ENCODE data around the gene SIX5. TPM values are rescaled to one million over a fixed set of nuclear protein-coding genes. Genes with fewer than 3 reads are reported as not detected.
A peak's percentile ranks its signal among the peaks of the same experiment; 100 is the strongest.

The SIX5 gene
- polyA plus RNA-seq, 2 of the 4 experiments (the other 2 are of a cell fraction): 8.9 to 24.7 TPM

GRCh38 chr19:45782820-45783785, 14.1 kb upstream of the SIX5 start:
- POLR2A ChIA-PET: interaction anchor here (0.6 to 3.0 kb wide), 10 partner anchors 9 to 477 kb away, joined by 4 to 42 read pairs (median 4); partner anchors contain the start of genes CCDC61, DMWD, FBXO46 and SIX5
- WGBS (ENCODE audit: missing lambda C conversion rate): 48% methylated on average over 26 of the region's 26 CpGs
- no peak for TF ChIP-seq CBX2 (IDR thresholded peaks at IDR 0.05; ENCODE audit: borderline replicate concordance, low read depth)
- peak in 1 of 2 experiments; percentile 5; a peak in 1 of 5 replicates for TF ChIP-seq RAD21 (conservative IDR thresholded peaks at IDR 0.05 in 1 of 2, IDR thresholded peaks at IDR 0.05 in 1 of 2)
- H3K27ac ChIP-seq: peak overlapping the region; percentile 90 to 96
- H3K9me3 ChIP-seq: no peaks in the 10 kb centered on the region
- CTCF ChIA-PET: interaction anchor here (0.6 to 74.3 kb wide), 6 partner anchors 2 to 170 kb away, joined by 3 to 2204 read pairs (median 5); partner anchors contain the start of genes DMPK, DMWD, RSPH6A and SIX5
- ATAC-seq (peak; percentile 22 to 31; a peak in 5 of 6 replicates), DNase-seq (ENCODE audit: low read depth in 1 of 2, low spot score in 1 of 2) (peak; percentile 58 to 84), FAIRE-seq (no peak)
- H3K4me1 ChIP-seq: peaks cover 56% of the 10 kb centered on the region
- H3K4me3 ChIP-seq: peak overlapping the region; percentile 3; the same call in 1 of the 3 replicates
- peak overlapping the region; percentile 88 for H3K4me2 ChIP-seq

DNA sequence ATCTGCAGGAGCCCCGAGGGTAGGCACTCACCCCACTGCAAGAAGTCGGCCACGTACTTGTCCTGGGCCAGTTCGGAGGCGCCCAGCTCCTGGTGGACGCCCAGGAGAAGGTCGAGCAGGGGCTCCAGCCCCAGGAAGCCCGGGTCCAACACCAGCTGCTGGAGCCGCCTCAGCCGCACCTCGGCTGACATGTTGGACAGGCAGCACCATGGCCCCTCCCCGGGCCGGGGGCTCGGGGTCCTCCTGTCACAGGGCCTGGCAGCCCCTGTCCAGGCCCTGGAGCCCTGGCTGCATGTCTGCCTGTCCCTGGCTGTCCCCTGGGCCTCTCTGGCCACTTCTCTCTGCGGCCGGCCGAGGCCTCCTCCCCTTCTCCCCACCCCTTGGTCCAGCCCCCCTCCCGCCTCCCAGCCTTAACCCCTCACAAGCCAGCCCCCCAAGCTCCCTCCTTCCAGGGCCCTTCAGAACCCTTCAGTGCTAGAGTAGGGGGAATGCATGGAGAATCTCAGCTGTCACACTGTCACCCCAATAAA, 13.2 kb upstream of the SIX5 start, which contains the start of gene DMPK:
Gene DMPK (minus strand): TSS at position 329 of the 530 bp plus-strand sequence. CDS start 138 bp downstream, at position 191.
- DNase-seq (ENCODE audit: low read depth in 1 of 2, low spot score in 1 of 2) (peak in 1 of 2 experiments; percentile 45), FAIRE-seq (no peak), ATAC-seq (peak; percentile 22 to 37; a peak in 5 of 6 replicates)
- WGBS (ENCODE audit: missing lambda C conversion rate): 10% methylated on average over 13 of the region's 18 CpGs
- ChIA-PET POLR2A (interaction anchor here (0.6 to 3.0 kb wide), 10 partner anchors 8 to 477 kb away, joined by 4 to 42 read pairs (median 4); partner anchors contain the start of genes CCDC61, DMWD, FBXO46 and SIX5), CTCF (interaction anchor here (0.6 to 74.3 kb wide), 8 partner anchors 3 to 171 kb away, joined by 3 to 2204 read pairs (median 4); partner anchors contain the start of genes DMPK, DMWD, QPCTL and RSPH6A)
- H3K9me3 ChIP-seq: no peaks in the 10 kb centered on the region
- H3K4me1 ChIP-seq: peaks cover 56% of the 10 kb centered on the region
- H3K4me3 ChIP-seq: peak within 1 kb of the TSS; percentile 34
- peak within 1 kb of the TSS; percentile 90 to 96 for H3K27ac ChIP-seq
- H3K4me2 ChIP-seq: peak within 1 kb of the TSS; percentile 88
- TF ChIP-seq PBX3 (IDR thresholded peaks at IDR 0.05) (peak; percentile 57; the same call in 1 of the 2 replicates), TFCP2L1 (CRISPR knock-in tag; IDR thresholded peaks at IDR 0.05) (peak; percentile 73; the same call in 1 of the 2 replicates), ZFP36 (IDR thresholded peaks at IDR 0.05; ENCODE audit: borderline replicate concordance, partially characterized antibody) (no peak)

- Histone ChIP-seq H3K4me3 (peak overlapping the region; percentile 34), H3K4me2 (peak overlapping the region; percentile 88), H3K9me3 (no peaks in the 10 kb centered on the region), H3K27ac (peak overlapping the region; percentile 90 to 96), H3K4me1 (peaks cover 56% of the 10 kb centered on the region)
- FAIRE-seq (peak; percentile 61), DNase-seq (ENCODE audit: low read depth in 1 of 2, low spot score in 1 of 2) (peak; percentile 57 to 92), ATAC-seq (peak; percentile 45 to 52)
- ChIA-PET POLR2A (interaction anchor here (1.2 to 3.0 kb wide), 3 partner anchors 11 to 18 kb away, joined by 3 to 42 read pairs (median 30); partner anchors contain the start of genes DMWD and SIX5), CTCF (interaction anchor here (0.6 to 74.3 kb wide), 6 partner anchors 3 to 96 kb away, joined by 3 to 2204 read pairs (median 4); partner anchors contain the start of genes DMPK, DMWD, FOXA3 and QPCTL)
- WGBS (ENCODE audit: missing lambda C conversion rate): 28% methylated on average over 14 of the region's 17 CpGs
- TF ChIP-seq, protein P1, sequence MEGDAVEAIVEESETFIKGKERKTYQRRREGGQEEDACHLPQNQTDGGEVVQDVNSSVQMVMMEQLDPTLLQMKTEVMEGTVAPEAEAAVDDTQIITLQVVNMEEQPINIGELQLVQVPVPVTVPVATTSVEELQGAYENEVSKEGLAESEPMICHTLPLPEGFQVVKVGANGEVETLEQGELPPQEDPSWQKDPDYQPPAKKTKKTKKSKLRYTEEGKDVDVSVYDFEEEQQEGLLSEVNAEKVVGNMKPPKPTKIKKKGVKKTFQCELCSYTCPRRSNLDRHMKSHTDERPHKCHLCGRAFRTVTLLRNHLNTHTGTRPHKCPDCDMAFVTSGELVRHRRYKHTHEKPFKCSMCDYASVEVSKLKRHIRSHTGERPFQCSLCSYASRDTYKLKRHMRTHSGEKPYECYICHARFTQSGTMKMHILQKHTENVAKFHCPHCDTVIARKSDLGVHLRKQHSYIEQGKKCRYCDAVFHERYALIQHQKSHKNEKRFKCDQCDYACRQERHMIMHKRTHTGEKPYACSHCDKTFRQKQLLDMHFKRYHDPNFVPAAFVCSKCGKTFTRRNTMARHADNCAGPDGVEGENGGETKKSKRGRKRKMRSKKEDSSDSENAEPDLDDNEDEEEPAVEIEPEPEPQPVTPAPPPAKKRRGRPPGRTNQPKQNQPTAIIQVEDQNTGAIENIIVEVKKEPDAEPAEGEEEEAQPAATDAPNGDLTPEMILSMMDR (IDR thresholded peaks at IDR 0.05): no peak
- TF ChIP-seq EP300 (IDR thresholded peaks at IDR 0.05): 0 out of 5 replicates have a peak, but pooled peaks of 1 of the 2 experiments have one; percentile 32
- no peak for TF ChIP-seq FOXS1 (CRISPR knock-in tag; IDR thresholded peaks at IDR 0.05)
- TF ChIP-seq, protein P2, sequence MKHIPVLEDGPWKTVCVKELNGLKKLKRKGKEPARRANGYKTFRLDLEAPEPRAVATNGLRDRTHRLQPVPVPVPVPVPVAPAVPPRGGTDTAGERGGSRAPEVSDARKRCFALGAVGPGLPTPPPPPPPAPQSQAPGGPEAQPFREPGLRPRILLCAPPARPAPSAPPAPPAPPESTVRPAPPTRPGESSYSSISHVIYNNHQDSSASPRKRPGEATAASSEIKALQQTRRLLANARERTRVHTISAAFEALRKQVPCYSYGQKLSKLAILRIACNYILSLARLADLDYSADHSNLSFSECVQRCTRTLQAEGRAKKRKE (CRISPR knock-in tag; IDR thresholded peaks at IDR 0.05; ENCODE audit: low read depth): peak; percentile 73
- TF ChIP-seq CBX8 (IDR thresholded peaks at IDR 0.05): no peak
- no peak for TF ChIP-seq SREBF2 (IDR thresholded peaks at IDR 0.05)
- no peak for TF ChIP-seq NPAS2 (CRISPR knock-in tag; IDR thresholded peaks at IDR 0.05; ENCODE audit: borderline replicate concordance)
- peak in 1 of 2 experiments; percentile 71; a peak in 3 of 5 replicates for TF ChIP-seq JUN (IDR thresholded peaks at IDR 0.05)
- TF ChIP-seq KDM5A (IDR thresholded peaks at IDR 0.05): no peak
- TF ChIP-seq HEYL (CRISPR knock-in tag; IDR thresholded peaks at IDR 0.05): no peak
- TF ChIP-seq MAZ (IDR thresholded peaks at IDR 0.05; ENCODE audit: borderline replicate concordance, low read depth, low read length): no peak
- TF ChIP-seq, protein P3, sequence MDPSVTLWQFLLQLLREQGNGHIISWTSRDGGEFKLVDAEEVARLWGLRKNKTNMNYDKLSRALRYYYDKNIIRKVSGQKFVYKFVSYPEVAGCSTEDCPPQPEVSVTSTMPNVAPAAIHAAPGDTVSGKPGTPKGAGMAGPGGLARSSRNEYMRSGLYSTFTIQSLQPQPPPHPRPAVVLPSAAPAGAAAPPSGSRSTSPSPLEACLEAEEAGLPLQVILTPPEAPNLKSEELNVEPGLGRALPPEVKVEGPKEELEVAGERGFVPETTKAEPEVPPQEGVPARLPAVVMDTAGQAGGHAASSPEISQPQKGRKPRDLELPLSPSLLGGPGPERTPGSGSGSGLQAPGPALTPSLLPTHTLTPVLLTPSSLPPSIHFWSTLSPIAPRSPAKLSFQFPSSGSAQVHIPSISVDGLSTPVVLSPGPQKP (IDR thresholded peaks at IDR 0.05; ENCODE audit: low read depth, low read length): no peak
- TF ChIP-seq HOXB5 (CRISPR knock-in tag; IDR thresholded peaks at IDR 0.05): no peak
- TF ChIP-seq FOSB (CRISPR knock-in tag; IDR thresholded peaks at IDR 0.05): no peak
- TF ChIP-seq MAX (IDR thresholded peaks at IDR 0.05): peak; percentile 35; the same call in 1 of the 2 replicates
- no peak for TF ChIP-seq RCOR1 (IDR thresholded peaks at IDR 0.05; ENCODE audit: low read depth, low read length)
- no peak for TF ChIP-seq MAFK (IDR thresholded peaks at IDR 0.05; ENCODE audit: partially characterized antibody)
These were observed 12.4 kb upstream of the SIX5 start for GRCh38 chr19:45781214-45782161.

Measured in A549 (cell line).